ENCODE results near the gene B3GNT3. TPM values are rescaled to one million over a fixed set of nuclear protein-coding genes. Genes with fewer than 3 reads are reported as not detected.

The B3GNT3 gene
- total RNA-seq, 2 donors from 2014 or later, result 2.3 TPM; not detected in 1

DNA sequence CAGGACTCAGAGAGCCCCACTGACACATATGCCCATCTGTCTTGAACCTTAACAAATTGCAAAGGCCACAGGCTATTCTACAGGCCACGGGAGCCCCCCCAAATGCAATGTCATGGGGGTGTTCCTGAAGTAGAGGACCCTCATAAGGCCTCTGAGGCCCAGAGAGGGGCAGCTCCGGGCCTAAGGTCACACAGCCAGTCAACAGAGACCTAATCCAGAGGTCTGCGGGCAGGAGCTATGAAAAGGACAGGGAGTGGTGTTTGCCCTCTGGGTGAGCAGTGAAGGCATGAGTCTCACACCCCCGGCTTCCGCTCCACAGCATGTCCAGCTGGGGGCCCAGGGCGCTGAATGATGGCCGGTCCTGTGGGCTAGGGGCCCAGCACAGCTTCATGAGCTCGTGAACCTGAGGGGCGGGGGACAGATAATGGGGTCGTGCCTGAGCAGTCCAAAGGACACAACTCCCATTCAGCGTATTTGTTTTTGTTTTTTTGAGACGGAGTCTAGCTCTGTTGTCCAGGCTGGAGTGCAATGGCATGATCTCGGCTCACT is 31.6 kb downstream of the B3GNT3 start:
- Histone ChIP-seq H3K36me3 (no peaks in the 10 kb centered on the region), H3K9me3 (no peaks in the 10 kb centered on the region), H3K4me1 (ENCODE audit: control insufficient read depth in 1 of 2, low read depth in 2 of 2) (no peaks in the 10 kb centered on the region), H3K4me3 (no peak overlapping the region), H3K27ac (no peak overlapping the region), H3K27me3 (replicated peaks; ENCODE audit: insufficient read depth) (no peaks in the 10 kb centered on the region)
- TF ChIP-seq CTCF (IDR thresholded peaks at IDR 0.05), result no peak
- DNase-seq (ENCODE audit: low spot score) (no peak), ATAC-seq (ENCODE audit: insufficient number of reproducible peaks, low FRiP score, low read depth) (no peak)

DNA sequence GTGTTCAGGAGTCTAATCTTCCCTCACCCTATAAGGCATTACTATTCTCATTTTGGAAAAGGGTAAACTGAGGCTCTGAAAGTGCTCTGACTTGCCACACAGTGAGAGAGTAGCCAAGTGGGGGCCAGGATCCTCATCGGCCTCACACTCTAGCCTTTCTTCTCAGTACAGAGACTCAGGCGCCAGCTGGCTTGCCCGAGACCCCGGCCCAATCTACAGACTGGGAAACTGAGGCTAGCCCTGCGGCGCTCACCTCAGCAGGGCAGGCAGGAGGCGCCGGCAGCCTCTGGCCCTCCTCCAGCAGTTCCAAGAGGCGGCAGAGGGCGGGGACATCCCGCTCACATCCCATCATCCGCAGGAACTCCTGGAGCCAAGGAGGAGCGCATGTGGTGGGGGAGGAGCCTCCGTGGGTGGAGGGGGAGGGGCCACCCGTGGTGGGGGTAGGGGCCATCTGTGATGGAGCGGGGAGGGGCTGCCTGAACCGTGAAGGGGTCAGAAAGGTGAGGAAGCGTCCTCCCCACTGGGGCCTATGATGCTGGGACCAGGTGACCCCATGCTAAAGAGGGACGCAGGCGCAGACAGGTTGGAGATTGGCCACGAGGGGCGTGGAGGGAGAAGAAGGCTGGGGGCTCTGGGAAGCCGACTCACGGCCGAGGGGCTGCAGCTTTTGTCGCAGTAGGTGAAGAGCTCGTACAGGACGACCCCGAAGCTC is 35.1 kb downstream of the B3GNT3 start:
- Histone ChIP-seq H3K9me3 (no peaks in the 10 kb centered on the region), H3K36me3 (no peaks in the 10 kb centered on the region), H3K4me1 (ENCODE audit: control insufficient read depth in 1 of 2, low read depth in 2 of 2) (no peaks in the 10 kb centered on the region), H3K27me3 (replicated peaks; ENCODE audit: insufficient read depth) (no peaks in the 10 kb centered on the region), H3K4me3 (no peak overlapping the region), H3K27ac (no peak overlapping the region)
- no peak for TF ChIP-seq CTCF (IDR thresholded peaks at IDR 0.05)
- ATAC-seq (ENCODE audit: insufficient number of reproducible peaks, low FRiP score, low read depth) (no peak), DNase-seq (ENCODE audit: low spot score) (no peak)

- TF ChIP-seq CTCF (IDR thresholded peaks at IDR 0.05), result no peak
- Histone ChIP-seq H3K27me3 (replicated peaks; ENCODE audit: insufficient read depth) (no peaks in the 10 kb centered on the region), H3K9me3 (no peaks in the 10 kb centered on the region), H3K36me3 (no peaks in the 10 kb centered on the region), H3K27ac (no peak overlapping the region), H3K4me1 (ENCODE audit: control insufficient read depth in 1 of 2, low read depth in 2 of 2) (no peaks in the 10 kb centered on the region), H3K4me3 (no peak overlapping the region)
- ATAC-seq (ENCODE audit: insufficient number of reproducible peaks, low FRiP score, low read depth), result no peak
- DNase-seq (ENCODE audit: low spot score), result no peak
These were observed 35.9 kb downstream of the B3GNT3 start for GRCh38 chr19:17830567-17831418.

- no peaks in the 10 kb centered on the region for H3K27me3 ChIP-seq (replicated peaks; ENCODE audit: insufficient read depth)
- H3K4me1 ChIP-seq (ENCODE audit: control insufficient read depth in 1 of 2, low read depth in 2 of 2), result no peaks in the 10 kb centered on the region
- DNase-seq (ENCODE audit: low spot score), result no peak
- H3K36me3 ChIP-seq, result no peaks in the 10 kb centered on the region
- ATAC-seq (ENCODE audit: insufficient number of reproducible peaks, low FRiP score, low read depth), result no peak
- H3K27ac ChIP-seq, result no peak overlapping the region
- H3K4me3 ChIP-seq, result no peak overlapping the region
- H3K9me3 ChIP-seq, result no peaks in the 10 kb centered on the region
- no peak for TF ChIP-seq CTCF (IDR thresholded peaks at IDR 0.05)
These were observed 36.5 kb downstream of the B3GNT3 start for GRCh38 chr19:17831419-17831888.

Measured in thoracic aorta (tissue), 2 donors.